Measurements from ENCODE around the gene EDAR.

EDAR gene

GRCh38 chr2:108950369-108951135 is 38.5 kb downstream of the EDAR start:
- Histone ChIP-seq H3K27me3 (ENCODE audit: control insufficient read depth, insufficient read depth, low read length) (no peaks in the 10 kb centered on the region), H3K9me3 (ENCODE audit: control insufficient read depth, insufficient read depth, low read length) (no peaks in the 10 kb centered on the region), H3K4me1 (ENCODE audit: control insufficient read depth, insufficient read depth, low read length) (no peaks in the 10 kb centered on the region), H3K27ac (ENCODE audit: low read length) (no peak overlapping the region), H3K36me3 (ENCODE audit: control insufficient read depth, insufficient read depth, low read length) (no peaks in the 10 kb centered on the region), H3K4me3 (ENCODE audit: low read length) (no peak overlapping the region)
- no peak for DNase-seq (ENCODE audit: low read depth, low spot score)
- no CpG with 5 or more reads among the region's 4 CpGs for WGBS (ENCODE audit: insufficient coverage, insufficient read length)

DNA sequence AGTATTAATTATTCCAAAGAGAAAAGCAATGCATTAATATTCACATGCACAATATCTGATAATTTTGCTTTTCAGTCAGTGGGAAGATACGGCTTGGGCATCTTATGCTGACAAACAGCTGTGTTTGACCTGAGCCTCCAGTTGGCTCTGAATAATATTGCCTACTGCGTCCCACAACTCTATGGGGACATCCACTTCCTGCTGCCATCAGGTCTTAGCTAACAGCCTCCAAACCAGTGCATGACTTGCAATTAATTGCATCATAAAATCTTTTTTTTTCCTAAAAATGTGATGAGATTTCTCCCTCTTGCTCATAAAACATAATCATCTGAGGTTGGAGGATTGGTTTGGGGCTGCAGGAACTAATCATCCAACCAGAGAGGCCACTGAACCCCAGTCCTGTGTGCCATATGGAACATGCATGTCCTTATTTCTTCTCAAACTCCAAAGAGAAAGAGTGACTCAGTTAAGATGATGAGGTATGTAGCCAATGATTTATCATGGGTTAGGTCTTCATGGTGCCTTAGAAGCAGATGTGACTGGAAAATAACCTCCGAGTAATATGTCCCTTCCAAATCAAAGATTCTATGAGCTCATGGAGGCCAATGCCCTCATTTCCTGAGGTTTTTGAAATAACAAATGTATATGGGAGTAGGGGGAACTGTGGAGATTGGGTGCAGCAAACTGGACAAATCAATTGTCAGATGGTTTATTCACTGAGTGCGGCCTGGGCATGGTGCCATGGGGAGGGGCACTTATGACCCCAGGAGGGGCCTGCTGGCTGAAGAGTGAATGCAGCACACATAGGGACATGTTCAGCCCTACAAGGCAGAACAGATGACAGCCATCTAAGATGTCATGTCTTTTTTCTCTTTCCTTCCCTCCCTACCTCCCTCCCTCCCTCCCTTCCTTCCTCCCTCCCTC is 39.4 kb downstream of the EDAR start:
- no peaks in the 10 kb centered on the region for H3K27me3 ChIP-seq (ENCODE audit: control insufficient read depth, insufficient read depth, low read length)

GRCh38 chr2:108947271-108947907 is 41.6 kb downstream of the EDAR start:
- no CpG with 5 or more reads among the region's 5 CpGs for WGBS (ENCODE audit: insufficient coverage, insufficient read length)
- Histone ChIP-seq H3K4me1 (ENCODE audit: control insufficient read depth, insufficient read depth, low read length) (no peaks in the 10 kb centered on the region; the same call in 1 of the 2 replicates), H3K4me3 (ENCODE audit: low read length) (no peak overlapping the region), H3K27ac (ENCODE audit: low read length) (no peak overlapping the region), H3K36me3 (ENCODE audit: control insufficient read depth, insufficient read depth, low read length) (no peaks in the 10 kb centered on the region), H3K9me3 (ENCODE audit: control insufficient read depth, insufficient read depth, low read length) (no peaks in the 10 kb centered on the region), H3K27me3 (ENCODE audit: control insufficient read depth, insufficient read depth, low read length) (no peaks in the 10 kb centered on the region)
- DNase-seq (ENCODE audit: low read depth, low spot score): no peak

More for the DNA sequence above, 39.4 kb downstream of the EDAR start:
- no peak overlapping the region for H3K27ac ChIP-seq (ENCODE audit: low read length)
- no peak overlapping the region for H3K4me3 ChIP-seq (ENCODE audit: low read length)
- no peaks in the 10 kb centered on the region for H3K36me3 ChIP-seq (ENCODE audit: control insufficient read depth, insufficient read depth, low read length)
- H3K9me3 ChIP-seq (ENCODE audit: control insufficient read depth, insufficient read depth, low read length): no peaks in the 10 kb centered on the region
- WGBS (ENCODE audit: insufficient coverage, insufficient read length): no CpG with 5 or more reads among the region's 4 CpGs
- no peaks in the 10 kb centered on the region for H3K4me1 ChIP-seq (ENCODE audit: control insufficient read depth, insufficient read depth, low read length)
- no peak for DNase-seq (ENCODE audit: low read depth, low spot score)

GRCh38 chr2:108946442-108946841 is 42.6 kb downstream of the EDAR start:
- no peaks in the 10 kb centered on the region for H3K9me3 ChIP-seq (ENCODE audit: control insufficient read depth, insufficient read depth, low read length)
- DNase-seq (ENCODE audit: low read depth, low spot score): no peak
- H3K27me3 ChIP-seq (ENCODE audit: control insufficient read depth, insufficient read depth, low read length): no peaks in the 10 kb centered on the region
- H3K36me3 ChIP-seq (ENCODE audit: control insufficient read depth, insufficient read depth, low read length): no peaks in the 10 kb centered on the region
- H3K27ac ChIP-seq (ENCODE audit: low read length): no peak overlapping the region
- WGBS (ENCODE audit: insufficient coverage, insufficient read length): no CpG with 5 or more reads among the region's 1 CpG
- no peaks in the 10 kb centered on the region; the same call in 1 of the 2 replicates for H3K4me1 ChIP-seq (ENCODE audit: control insufficient read depth, insufficient read depth, low read length)
- H3K4me3 ChIP-seq (ENCODE audit: low read length): no peak overlapping the region

DNA sequence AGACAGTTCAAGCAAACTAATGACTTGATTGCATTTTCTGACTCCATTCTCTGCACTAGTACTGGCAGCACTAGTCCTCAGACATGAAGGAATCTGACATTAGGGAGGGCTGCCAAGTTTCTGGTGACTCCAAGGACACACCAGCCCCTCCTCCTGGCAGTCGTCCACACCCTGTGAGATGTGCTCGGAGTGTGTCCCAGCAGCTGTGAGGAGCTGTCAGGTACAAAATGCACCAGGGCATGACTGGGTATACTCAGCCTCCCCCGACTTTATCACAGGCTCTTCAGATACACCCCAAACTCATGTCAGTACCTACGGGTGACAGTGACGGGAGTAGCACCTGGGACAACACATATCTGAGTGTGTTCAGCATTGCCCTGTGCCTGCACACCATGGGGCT is 43.1 kb downstream of the EDAR start:
- Histone ChIP-seq H3K27ac (ENCODE audit: low read length) (no peak overlapping the region), H3K36me3 (ENCODE audit: control insufficient read depth, insufficient read depth, low read length) (no peaks in the 10 kb centered on the region), H3K4me1 (ENCODE audit: control insufficient read depth, insufficient read depth, low read length) (no peaks in the 10 kb centered on the region; the same call in 1 of the 2 replicates), H3K9me3 (ENCODE audit: control insufficient read depth, insufficient read depth, low read length) (no peaks in the 10 kb centered on the region), H3K4me3 (ENCODE audit: low read length) (no peak overlapping the region), H3K27me3 (ENCODE audit: control insufficient read depth, insufficient read depth, low read length) (no peaks in the 10 kb centered on the region)
- no CpG with 5 or more reads among the region's 5 CpGs for WGBS (ENCODE audit: insufficient coverage, insufficient read length)
- no peak for DNase-seq (ENCODE audit: low read depth, low spot score)

- Histone ChIP-seq H3K27ac (ENCODE audit: low read length) (no peak overlapping the region), H3K4me1 (ENCODE audit: control insufficient read depth, insufficient read depth, low read length) (no peaks in the 10 kb centered on the region; the same call in 1 of the 2 replicates), H3K36me3 (ENCODE audit: control insufficient read depth, insufficient read depth, low read length) (no peaks in the 10 kb centered on the region), H3K27me3 (ENCODE audit: control insufficient read depth, insufficient read depth, low read length) (no peaks in the 10 kb centered on the region), H3K9me3 (ENCODE audit: control insufficient read depth, insufficient read depth, low read length) (no peaks in the 10 kb centered on the region), H3K4me3 (ENCODE audit: low read length) (no peak overlapping the region)
- DNase-seq (ENCODE audit: low read depth, low spot score): peak; percentile 16
- WGBS (ENCODE audit: insufficient coverage, insufficient read length): no CpG with 5 or more reads among the region's 16 CpGs
Observed at GRCh38 chr2:108944601-108945331, 44.3 kb downstream of the EDAR start.

- WGBS (ENCODE audit: insufficient coverage, insufficient read length): no CpG with 5 or more reads among the region's 6 CpGs
- Histone ChIP-seq H3K9me3 (ENCODE audit: control insufficient read depth, insufficient read depth, low read length) (no peaks in the 10 kb centered on the region), H3K4me1 (ENCODE audit: control insufficient read depth, insufficient read depth, low read length) (no peaks in the 10 kb centered on the region; the same call in 1 of the 2 replicates), H3K36me3 (ENCODE audit: control insufficient read depth, insufficient read depth, low read length) (no peaks in the 10 kb centered on the region), H3K27me3 (ENCODE audit: control insufficient read depth, insufficient read depth, low read length) (no peaks in the 10 kb centered on the region), H3K4me3 (ENCODE audit: low read length) (no peak overlapping the region), H3K27ac (ENCODE audit: low read length) (no peak overlapping the region)
- DNase-seq (ENCODE audit: low read depth, low spot score): no peak
Observed at GRCh38 chr2:108943751-108944150, 45.3 kb downstream of the EDAR start.

GRCh38 chr2:108942888-108943287 is 46.1 kb downstream of the EDAR start:
- no peak for DNase-seq (ENCODE audit: low read depth, low spot score)
- Histone ChIP-seq H3K36me3 (ENCODE audit: control insufficient read depth, insufficient read depth, low read length) (no peaks in the 10 kb centered on the region), H3K9me3 (ENCODE audit: control insufficient read depth, insufficient read depth, low read length) (no peaks in the 10 kb centered on the region), H3K27me3 (ENCODE audit: control insufficient read depth, insufficient read depth, low read length) (no peaks in the 10 kb centered on the region), H3K4me1 (ENCODE audit: control insufficient read depth, insufficient read depth, low read length) (no peaks in the 10 kb centered on the region; the same call in 1 of the 2 replicates), H3K4me3 (ENCODE audit: low read length) (no peak overlapping the region), H3K27ac (ENCODE audit: low read length) (no peak overlapping the region)
- no CpG with 5 or more reads among the region's 15 CpGs for WGBS (ENCODE audit: insufficient coverage, insufficient read length)

DNA sequence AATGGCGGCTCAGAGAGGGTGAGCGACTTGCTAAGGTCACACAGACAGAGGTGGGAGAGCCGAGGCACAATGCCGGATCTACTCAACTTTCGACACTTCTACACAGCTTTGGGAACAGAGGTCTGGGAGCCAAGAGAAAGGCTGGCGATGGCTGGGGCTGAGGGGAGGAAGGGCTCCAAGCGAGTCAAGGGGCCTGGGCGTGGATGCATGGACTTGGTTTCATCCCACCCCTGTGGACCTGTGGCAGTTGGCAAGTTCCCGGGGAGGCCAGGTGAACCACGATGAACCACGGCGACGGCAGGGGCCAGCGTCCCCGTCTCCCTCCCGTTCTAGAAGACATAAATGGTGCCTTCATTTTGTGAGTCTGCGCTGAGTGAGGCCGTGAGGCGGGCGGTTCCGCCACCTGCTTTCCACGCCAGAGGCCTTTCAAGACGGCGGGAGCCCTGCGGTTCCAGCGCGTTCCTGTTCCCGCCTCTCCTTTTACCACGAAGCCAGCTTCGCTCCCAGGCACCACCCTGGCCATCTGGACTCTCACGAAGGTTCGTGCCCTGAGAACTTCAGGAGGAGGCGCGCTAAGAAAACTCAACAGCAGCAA is 46.7 kb downstream of the EDAR start:
- Histone ChIP-seq H3K27me3 (ENCODE audit: control insufficient read depth, insufficient read depth, low read length) (no peaks in the 10 kb centered on the region), H3K36me3 (ENCODE audit: control insufficient read depth, insufficient read depth, low read length) (no peaks in the 10 kb centered on the region), H3K4me1 (ENCODE audit: control insufficient read depth, insufficient read depth, low read length) (no peaks in the 10 kb centered on the region; the same call in 1 of the 2 replicates), H3K4me3 (ENCODE audit: low read length) (no peak overlapping the region), H3K27ac (ENCODE audit: low read length) (no peak overlapping the region), H3K9me3 (ENCODE audit: control insufficient read depth, insufficient read depth, low read length) (no peaks in the 10 kb centered on the region)
- WGBS (ENCODE audit: insufficient coverage, insufficient read length): no CpG with 5 or more reads among the region's 34 CpGs
- no peak for DNase-seq (ENCODE audit: low read depth, low spot score)
